Ishikawa (cell line): Measurements from ENCODE around the gene TPRG1.

Experiments
- CEBPB ChIP-seq: IDR thresholded peaks from 2 replicates; pipeline ENCODE4 v1.6.1; 2012
- CREB1 ChIP-seq: IDR thresholded peaks from 2 replicates; pipeline ENCODE4 v1.6.1; 2012; ENCODE audit warnings: low read depth
- EGR1 ChIP-seq: IDR thresholded peaks from 2 replicates; pipeline ENCODE4 v1.6.1; 2012
- EP300 ChIP-seq: IDR thresholded peaks from 2 replicates; pipeline ENCODE4 v1.6.1; 2012; ENCODE audit warnings: borderline replicate concordance
- FOXM1 ChIP-seq: IDR thresholded peaks from 2 replicates; pipeline ENCODE4 v1.6.1; 2012; ENCODE audit warnings: low read depth, borderline replicate concordance
- NFIC ChIP-seq: IDR thresholded peaks from 2 replicates; pipeline ENCODE4 v1.6.1; 2012
- RAD21 ChIP-seq: IDR thresholded peaks from 2 replicates; pipeline ENCODE4 v1.6.1; 2012; ENCODE audit warnings: low read depth
- TAF1 ChIP-seq: IDR thresholded peaks from 2 replicates; pipeline ENCODE4 v1.6.1; 2012; ENCODE audit warnings: low read depth, mild to moderate bottlenecking
- TCF12 ChIP-seq: IDR thresholded peaks from 2 replicates; pipeline ENCODE4 v1.6.1; 2012; ENCODE audit warnings: low read depth
- TEAD4 ChIP-seq: IDR thresholded peaks from 2 replicates; pipeline ENCODE4 v1.6.1; 2012
- YY1 ChIP-seq: IDR thresholded peaks from 2 replicates; pipeline ENCODE4 v1.6.1; 2012; ENCODE audit warnings: low read depth
- ZBTB7A ChIP-seq: IDR thresholded peaks from 2 replicates; pipeline ENCODE4 v1.6.1; 2012; ENCODE audit warnings: low read depth
- TF ChIP-seq, protein P1 (sequence below): IDR thresholded peaks from 2 replicates; pipeline ENCODE4 v1.6.1; 2012; ENCODE audit warnings: low read depth, mild to moderate bottlenecking
- TF ChIP-seq, protein P2 (sequence below): IDR thresholded peaks from 2 replicates; pipeline ENCODE4 v1.6.1; 2012
- TF ChIP-seq, protein P3 (sequence below): IDR thresholded peaks from 2 replicates; pipeline ENCODE4 v1.6.1; 2012

TPRG1 gene

DNA sequence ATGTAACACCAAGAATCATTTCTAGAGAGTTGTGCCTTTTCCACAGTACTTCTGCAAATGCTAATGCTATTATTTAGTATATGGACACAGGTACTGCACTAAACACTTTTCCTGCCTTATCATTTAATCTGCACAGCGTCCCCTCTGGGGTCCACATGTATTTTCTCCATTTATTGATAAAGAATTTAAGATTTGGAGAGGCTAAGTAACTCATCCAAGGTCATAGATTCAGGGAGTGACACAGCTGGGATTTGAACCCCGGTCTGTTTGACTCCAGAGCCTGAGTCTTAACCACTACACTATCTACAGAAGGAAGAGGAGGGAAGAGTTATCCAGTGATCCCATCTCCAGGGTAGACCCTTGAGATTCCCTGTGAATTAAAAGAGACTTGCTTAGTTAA lies 24.9 kb upstream of the TPRG1 start:
- TF ChIP-seq CREB1 (no peak), EP300 (no peak), TEAD4 (no peak)

- peak; percentile 88 for TF ChIP-seq RAD21
- no peak for TF ChIP-seq TAF1
Observed at GRCh38 chr3:189148081-189148507, 23.7 kb upstream of the TPRG1 start.

DNA sequence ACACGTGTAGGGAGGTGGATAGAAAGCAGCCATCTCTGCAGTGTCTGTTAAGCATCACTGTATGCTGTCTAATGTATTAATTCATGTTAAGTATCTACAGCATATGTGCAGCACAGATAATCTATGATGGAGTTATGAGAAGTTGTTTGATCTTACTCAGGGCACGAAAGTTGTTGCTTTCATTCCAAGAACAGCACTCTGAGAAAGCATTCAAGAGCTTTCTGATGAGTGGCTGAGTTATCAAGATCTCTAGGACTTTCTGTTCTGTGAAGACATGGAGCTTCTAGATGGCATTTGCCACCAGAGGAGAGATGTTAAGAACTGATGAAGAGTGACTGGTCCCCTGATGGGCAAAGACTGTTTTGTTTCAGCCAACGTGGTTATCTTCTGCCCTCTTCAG lies 22.6 kb upstream of the TPRG1 start:
- TF ChIP-seq CEBPB (no peak), CREB1 (no peak), EGR1 (no peak), NFIC (no peak), TAF1 (no peak), TEAD4 (no peak)

- TF ChIP-seq TCF12 = no peak
- no peak for TF ChIP-seq RAD21
- TF ChIP-seq EGR1 = no peak
- TF ChIP-seq CEBPB = no peak
Observed at GRCh38 chr3:189157232-189158007, 14.4 kb upstream of the TPRG1 start.

DNA sequence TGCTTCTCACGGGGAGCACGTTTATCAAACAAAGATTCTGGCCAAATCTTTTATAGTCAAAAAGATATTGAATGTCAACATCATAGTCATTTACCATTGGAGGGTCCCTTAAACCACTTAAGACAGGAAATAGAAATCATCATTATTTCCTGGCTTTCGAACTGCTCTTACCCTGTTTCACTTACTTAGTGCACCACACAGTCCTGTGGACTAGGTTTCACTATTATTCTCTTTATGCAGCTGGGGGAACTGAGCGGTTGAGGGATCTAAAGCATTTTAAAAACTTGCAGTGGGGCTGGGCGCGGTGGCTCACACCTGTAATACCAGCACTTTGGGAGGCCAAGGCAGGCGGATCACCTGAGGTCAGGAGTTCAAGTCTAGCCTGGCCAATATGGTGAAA lies 13.7 kb upstream of the TPRG1 start:
- no peak for TF ChIP-seq TAF1
- TF ChIP-seq EP300 = no peak
- TF ChIP-seq, protein P1, sequence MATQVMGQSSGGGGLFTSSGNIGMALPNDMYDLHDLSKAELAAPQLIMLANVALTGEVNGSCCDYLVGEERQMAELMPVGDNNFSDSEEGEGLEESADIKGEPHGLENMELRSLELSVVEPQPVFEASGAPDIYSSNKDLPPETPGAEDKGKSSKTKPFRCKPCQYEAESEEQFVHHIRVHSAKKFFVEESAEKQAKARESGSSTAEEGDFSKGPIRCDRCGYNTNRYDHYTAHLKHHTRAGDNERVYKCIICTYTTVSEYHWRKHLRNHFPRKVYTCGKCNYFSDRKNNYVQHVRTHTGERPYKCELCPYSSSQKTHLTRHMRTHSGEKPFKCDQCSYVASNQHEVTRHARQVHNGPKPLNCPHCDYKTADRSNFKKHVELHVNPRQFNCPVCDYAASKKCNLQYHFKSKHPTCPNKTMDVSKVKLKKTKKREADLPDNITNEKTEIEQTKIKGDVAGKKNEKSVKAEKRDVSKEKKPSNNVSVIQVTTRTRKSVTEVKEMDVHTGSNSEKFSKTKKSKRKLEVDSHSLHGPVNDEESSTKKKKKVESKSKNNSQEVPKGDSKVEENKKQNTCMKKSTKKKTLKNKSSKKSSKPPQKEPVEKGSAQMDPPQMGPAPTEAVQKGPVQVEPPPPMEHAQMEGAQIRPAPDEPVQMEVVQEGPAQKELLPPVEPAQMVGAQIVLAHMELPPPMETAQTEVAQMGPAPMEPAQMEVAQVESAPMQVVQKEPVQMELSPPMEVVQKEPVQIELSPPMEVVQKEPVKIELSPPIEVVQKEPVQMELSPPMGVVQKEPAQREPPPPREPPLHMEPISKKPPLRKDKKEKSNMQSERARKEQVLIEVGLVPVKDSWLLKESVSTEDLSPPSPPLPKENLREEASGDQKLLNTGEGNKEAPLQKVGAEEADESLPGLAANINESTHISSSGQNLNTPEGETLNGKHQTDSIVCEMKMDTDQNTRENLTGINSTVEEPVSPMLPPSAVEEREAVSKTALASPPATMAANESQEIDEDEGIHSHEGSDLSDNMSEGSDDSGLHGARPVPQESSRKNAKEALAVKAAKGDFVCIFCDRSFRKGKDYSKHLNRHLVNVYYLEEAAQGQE = no peak
- TF ChIP-seq, protein P2, sequence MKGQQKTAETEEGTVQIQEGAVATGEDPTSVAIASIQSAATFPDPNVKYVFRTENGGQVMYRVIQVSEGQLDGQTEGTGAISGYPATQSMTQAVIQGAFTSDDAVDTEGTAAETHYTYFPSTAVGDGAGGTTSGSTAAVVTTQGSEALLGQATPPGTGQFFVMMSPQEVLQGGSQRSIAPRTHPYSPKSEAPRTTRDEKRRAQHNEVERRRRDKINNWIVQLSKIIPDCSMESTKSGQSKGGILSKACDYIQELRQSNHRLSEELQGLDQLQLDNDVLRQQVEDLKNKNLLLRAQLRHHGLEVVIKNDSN = no peak
- TF ChIP-seq FOXM1 = no peak
- no peak for TF ChIP-seq RAD21
- TF ChIP-seq CREB1 = no peak
- no peak for TF ChIP-seq TEAD4
- no peak for TF ChIP-seq CEBPB
- no peak for TF ChIP-seq NFIC
- no peak for TF ChIP-seq YY1
- TF ChIP-seq ZBTB7A = no peak
- TF ChIP-seq EGR1 = no peak
- TF ChIP-seq, protein P3, sequence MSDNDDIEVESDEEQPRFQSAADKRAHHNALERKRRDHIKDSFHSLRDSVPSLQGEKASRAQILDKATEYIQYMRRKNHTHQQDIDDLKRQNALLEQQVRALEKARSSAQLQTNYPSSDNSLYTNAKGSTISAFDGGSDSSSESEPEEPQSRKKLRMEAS = no peak
- no peak for TF ChIP-seq TCF12

- TF ChIP-seq RAD21 = no peak
- peak; percentile 47; the same call in 1 of the 2 replicates for TF ChIP-seq TEAD4
Observed at GRCh38 chr3:189160519-189161309, 11.1 kb upstream of the TPRG1 start.

DNA sequence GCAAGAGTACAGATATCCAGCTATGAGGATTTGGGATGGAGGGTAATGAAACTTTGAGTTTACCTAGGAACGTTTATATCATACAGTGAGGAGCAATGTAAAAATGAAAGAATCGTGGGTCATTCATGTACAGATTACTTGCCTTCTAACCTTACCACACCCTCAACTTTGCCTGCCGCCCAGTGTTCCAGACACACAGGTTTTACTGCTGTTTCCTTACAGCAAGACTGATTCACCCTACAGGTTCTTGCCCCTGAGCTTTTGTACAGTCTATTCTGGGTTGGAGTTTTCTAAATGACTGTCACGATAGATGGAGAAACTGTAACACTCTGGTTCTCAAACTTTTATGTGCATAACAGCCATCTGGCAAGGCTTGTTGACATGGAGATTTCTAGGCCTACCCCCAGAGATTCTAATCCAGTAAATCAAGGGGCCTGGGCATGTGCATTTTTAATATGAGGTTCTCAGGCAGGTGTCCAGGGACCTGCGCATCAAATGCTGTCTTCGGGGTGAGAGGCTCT lies 6.6 kb upstream of the TPRG1 start:
- no peak for TF ChIP-seq NFIC
- TF ChIP-seq EGR1 = no peak
- TF ChIP-seq, protein P2 = no peak
- no peak for TF ChIP-seq YY1
- TF ChIP-seq FOXM1 = no peak
- no peak for TF ChIP-seq TCF12
- no peak for TF ChIP-seq ZBTB7A
- no peak for TF ChIP-seq RAD21
- TF ChIP-seq CREB1 = no peak
- TF ChIP-seq, protein P3 = no peak
- no peak for TF ChIP-seq CEBPB
- no peak for TF ChIP-seq TEAD4
- TF ChIP-seq TAF1 = no peak
- TF ChIP-seq EP300 = no peak
- TF ChIP-seq, protein P1 = no peak
